OCI-LY3 (cell line): ENCODE results near the gene LCORL.

Experiments used
- EZH2phosphoT487 ChIP-seq: fragments of 200-600 bp; shearing (Covaris generic); IDR thresholded peaks from 2 replicates; pipeline ENCODE4 v1.6.1; 2018; ENCODE audit warnings: antibody characterized with exemption, mixed run types, low read depth
- TF ChIP-seq, protein P1 (sequence below): fragments of 200-600, 300-600 bp; sonication (generic); IDR thresholded peaks from 2 replicates; pipeline ENCODE4 v1.5.1; 2014; ENCODE audit warnings: antibody characterized with exemption, low read length, low read depth

DNA sequence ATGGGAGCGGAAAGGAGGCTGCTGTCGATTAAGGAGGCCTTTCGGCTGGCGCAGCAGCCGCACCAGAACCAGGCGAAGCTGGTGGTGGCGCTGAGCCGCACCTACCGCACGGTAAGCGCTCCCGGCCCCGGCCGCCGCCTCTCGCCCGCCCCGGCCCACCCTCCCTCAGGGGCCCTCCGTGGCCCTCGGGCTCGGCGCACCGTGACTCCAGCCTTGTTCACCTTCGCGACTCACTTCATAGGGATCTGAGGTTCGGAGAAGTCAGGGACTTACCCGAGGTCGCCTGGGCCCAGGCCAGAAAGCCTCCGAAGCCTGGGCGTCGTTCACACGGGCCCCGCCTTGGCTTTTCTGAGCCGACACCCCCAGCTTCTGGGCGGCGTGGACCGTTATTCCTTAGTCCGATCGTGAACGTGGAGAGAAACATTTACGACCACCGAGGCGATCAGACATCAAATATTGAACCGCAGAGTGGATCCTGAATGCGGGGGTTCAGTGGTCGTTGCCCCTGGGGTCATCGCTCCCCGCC lies 210.4 kb downstream of the LCORL start:
- TF ChIP-seq, protein P1, sequence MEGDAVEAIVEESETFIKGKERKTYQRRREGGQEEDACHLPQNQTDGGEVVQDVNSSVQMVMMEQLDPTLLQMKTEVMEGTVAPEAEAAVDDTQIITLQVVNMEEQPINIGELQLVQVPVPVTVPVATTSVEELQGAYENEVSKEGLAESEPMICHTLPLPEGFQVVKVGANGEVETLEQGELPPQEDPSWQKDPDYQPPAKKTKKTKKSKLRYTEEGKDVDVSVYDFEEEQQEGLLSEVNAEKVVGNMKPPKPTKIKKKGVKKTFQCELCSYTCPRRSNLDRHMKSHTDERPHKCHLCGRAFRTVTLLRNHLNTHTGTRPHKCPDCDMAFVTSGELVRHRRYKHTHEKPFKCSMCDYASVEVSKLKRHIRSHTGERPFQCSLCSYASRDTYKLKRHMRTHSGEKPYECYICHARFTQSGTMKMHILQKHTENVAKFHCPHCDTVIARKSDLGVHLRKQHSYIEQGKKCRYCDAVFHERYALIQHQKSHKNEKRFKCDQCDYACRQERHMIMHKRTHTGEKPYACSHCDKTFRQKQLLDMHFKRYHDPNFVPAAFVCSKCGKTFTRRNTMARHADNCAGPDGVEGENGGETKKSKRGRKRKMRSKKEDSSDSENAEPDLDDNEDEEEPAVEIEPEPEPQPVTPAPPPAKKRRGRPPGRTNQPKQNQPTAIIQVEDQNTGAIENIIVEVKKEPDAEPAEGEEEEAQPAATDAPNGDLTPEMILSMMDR, result no peak
- TF ChIP-seq EZH2phosphoT487, result no peak
